PC-9 (cell line): ENCODE data around the gene ZCCHC2. TPM values are rescaled to one million over a fixed set of nuclear protein-coding genes. Genes with fewer than 3 reads are reported as not detected.

Source experiments
- BruUV-seq: library from RNA; stranded (reverse); fragments of 400-500 nt; replicated peaks from 2 replicates; lab custom pipeline; 2021; lab: Mats Ljungman, UMichigan
- CTCF ChIA-PET: fragments of 300-600 bp; sonication (Branson Sonifier 250); formaldehyde crosslinking; loops from one replicate; lab custom pipeline; 2022; ENCODE audit warnings: antibody characterized with exemption; lab: Charles Lee
- POLR2A ChIA-PET: fragments of 300-600 bp; sonication (Branson Sonifier 250); formaldehyde crosslinking; loops from one replicate; lab custom pipeline; 2022; ENCODE audit warnings: antibody characterized with exemption; ENCODE audit not compliant: unreplicated experiment; lab: Charles Lee
- DNase-seq, 2 experiments: peaks; one replicate each; pipeline versions ENCODE4 v3.0.0 to v3.0.0-alpha.2; 2015 to 2022; ENCODE audit warnings: mixed read lengths in 1 of 2
- H2AFZ ChIP-seq: fragments of 200-600 bp; sonication (generic); 2 replicates; pipeline ENCODE4 v1.8.1; 2017; ENCODE audit warnings: antibody characterized with exemption
- H3F3A ChIP-seq: fragments of 200-600 bp; sonication (generic); 2 replicates; pipeline ENCODE4 v1.8.1; 2017; ENCODE audit warnings: antibody characterized with exemption, mild to moderate bottlenecking, low read depth; ENCODE audit not compliant: insufficient read depth
- H3K27ac ChIP-seq: fragments of 200-600 bp; sonication (generic); 2 replicates; pipeline ENCODE4 v1.6.1; 2016; ENCODE audit warnings: mixed run types
- H3K27me3 ChIP-seq: fragments of 200-600 bp; sonication (generic); 2 replicates; pipeline ENCODE4 v1.6.1; 2016; ENCODE audit warnings: low read depth, mixed run types; ENCODE audit not compliant: insufficient read depth
- H3K36me3 ChIP-seq: fragments of 200-600 bp; sonication (generic); 2 replicates; pipeline ENCODE4 v1.6.1; 2016; ENCODE audit warnings: low read depth, mixed run types
- H3K4me1 ChIP-seq: fragments of 200-600 bp; sonication (generic); replicated peaks from 2 replicates; pipeline ENCODE4 v1.6.1; 2016; ENCODE audit warnings: mixed run types; ENCODE audit not compliant: insufficient read depth
- H3K4me2 ChIP-seq: fragments of 200-600 bp; sonication (generic); 2 replicates; pipeline ENCODE4 v1.6.1; 2017; ENCODE audit warnings: mixed run types
- H3K4me3 ChIP-seq: fragments of 200-600 bp; sonication (generic); 2 replicates; pipeline ENCODE4 v1.6.1; 2016; ENCODE audit warnings: mixed run types
- H3K79me2 ChIP-seq: fragments of 200-600 bp; sonication (generic); 2 replicates; pipeline ENCODE4 v1.6.1; 2017; ENCODE audit warnings: low read depth, mixed run types
- H3K9me2 ChIP-seq: fragments of 200-600 bp; sonication (generic); 2 replicates; pipeline ENCODE4 v1.8.1; 2017; ENCODE audit warnings: mild to moderate bottlenecking; ENCODE audit not compliant: insufficient read depth
- H3K9me3 ChIP-seq: fragments of 200-600 bp; sonication (generic); 2 replicates; pipeline ENCODE4 v1.8.1; 2016; ENCODE audit warnings: low read depth; ENCODE audit not compliant: insufficient read depth
- H4K20me1 ChIP-seq: fragments of 200-600 bp; sonication (generic); 2 replicates; pipeline ENCODE4 v1.8.1; 2017; ENCODE audit not compliant: insufficient read depth
- CTCF ChIP-seq: fragments of 200-600 bp; sonication (generic); conservative IDR thresholded peaks from 2 replicates; pipeline ENCODE4 v1.6.1; 2017; ENCODE audit warnings: mixed run types, antibody characterized with exemption, mild to moderate bottlenecking, moderate library complexity
- EZH2 ChIP-seq: fragments of 200-600 bp; sonication (generic); IDR thresholded peaks from 2 replicates; pipeline ENCODE4 v1.8.0; 2017; ENCODE audit warnings: antibody characterized with exemption, low read depth
- intact Hi-C: fragments of 100-400 bp; cut with micrococcal nuclease; formaldehyde crosslinking; loops from one replicate; pipeline ENCODE4 v1.10.0; 2022; ENCODE audit not compliant: unreplicated experiment
- total RNA-seq: library from RNA; stranded (reverse); gene quantifications from 2 replicates; pipeline ENCODE4 v1.2.3, GENCODE V29; 2021

ZCCHC2 gene
- total RNA-seq, 1 experiment from 2014 or later, result 18.1 TPM

DNA sequence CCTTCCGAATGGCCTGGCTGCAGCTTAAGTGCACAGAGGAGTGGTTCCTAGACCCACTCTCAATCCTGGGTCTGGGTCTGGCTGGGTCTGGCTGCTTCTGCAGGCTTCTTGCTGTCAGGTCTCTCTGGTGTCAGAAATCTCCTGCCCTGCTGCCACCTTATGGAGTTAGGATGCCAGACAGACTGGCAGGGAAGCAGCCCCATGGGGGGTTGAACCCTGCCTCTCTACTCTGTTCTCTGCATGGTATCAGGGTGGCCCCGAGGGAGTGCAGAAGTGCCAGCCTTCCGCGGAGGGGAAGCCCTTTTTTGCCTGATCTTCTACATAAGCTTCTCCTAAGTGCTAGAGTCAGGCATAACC is 89.4 kb downstream of the ZCCHC2 start:
- Histone ChIP-seq H3K36me3 (no peaks in the 10 kb centered on the region), H3K27me3 (peaks cover 18% of the 10 kb centered on the region; the same call in 1 of the 2 replicates), H3K79me2 (no peaks in the 10 kb centered on the region), H4K20me1 (no peaks in the 10 kb centered on the region), H2AFZ (no peak overlapping the region), H3K9me2 (no peaks in the 10 kb centered on the region), H3F3A (no peaks in the 10 kb centered on the region), H3K4me1 (no peaks in the 10 kb centered on the region), H3K4me2 (no peak overlapping the region), H3K27ac (no peak overlapping the region), H3K4me3 (no peak overlapping the region), H3K9me3 (no peaks in the 10 kb centered on the region)
- BruUV-seq, result no TSS peak
- intact Hi-C loops, result no loop called here
- DNase-seq, result no peak
- ChIA-PET CTCF (no interaction called here), POLR2A (no interaction called here)
- TF ChIP-seq CTCF (no peak), EZH2 (no peak)

DNA sequence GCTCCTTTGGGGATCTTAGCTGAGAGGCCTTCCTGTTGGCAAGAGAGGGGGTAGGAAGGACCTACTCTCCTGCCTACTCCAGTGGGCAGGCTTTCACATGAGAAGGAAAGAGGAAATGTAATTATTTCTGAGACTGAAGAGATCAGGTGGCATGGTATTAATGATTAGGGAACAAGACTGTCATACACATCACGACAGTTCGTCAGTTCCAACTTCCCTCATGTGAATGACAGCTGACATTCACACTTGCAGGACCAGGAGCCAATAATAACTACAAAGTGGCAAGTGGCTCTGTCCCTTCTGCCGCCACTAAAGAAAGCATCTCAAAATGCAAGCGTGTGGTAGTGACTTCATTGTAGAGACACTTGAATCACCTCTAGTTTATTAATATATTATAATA is 90.0 kb downstream of the ZCCHC2 start:
- no peak overlapping the region for H3K4me2 ChIP-seq
- H3F3A ChIP-seq, result no peaks in the 10 kb centered on the region
- BruUV-seq, result no TSS peak
- H3K9me3 ChIP-seq, result no peaks in the 10 kb centered on the region
- no peaks in the 10 kb centered on the region for H4K20me1 ChIP-seq
- no peak overlapping the region for H3K27ac ChIP-seq
- no peak for DNase-seq
- no peaks in the 10 kb centered on the region for H3K79me2 ChIP-seq
- peaks cover 18% of the 10 kb centered on the region; the same call in 1 of the 2 replicates for H3K27me3 ChIP-seq
- no peaks in the 10 kb centered on the region for H3K4me1 ChIP-seq
- intact Hi-C loops, result no loop called here
- no peak for TF ChIP-seq CTCF
- no peak for TF ChIP-seq EZH2
- H3K9me2 ChIP-seq, result no peaks in the 10 kb centered on the region
- ChIA-PET CTCF (no interaction called here), POLR2A (no interaction called here)
- H3K4me3 ChIP-seq, result no peak overlapping the region
- H3K36me3 ChIP-seq, result no peaks in the 10 kb centered on the region
- H2AFZ ChIP-seq, result no peak overlapping the region

DNA sequence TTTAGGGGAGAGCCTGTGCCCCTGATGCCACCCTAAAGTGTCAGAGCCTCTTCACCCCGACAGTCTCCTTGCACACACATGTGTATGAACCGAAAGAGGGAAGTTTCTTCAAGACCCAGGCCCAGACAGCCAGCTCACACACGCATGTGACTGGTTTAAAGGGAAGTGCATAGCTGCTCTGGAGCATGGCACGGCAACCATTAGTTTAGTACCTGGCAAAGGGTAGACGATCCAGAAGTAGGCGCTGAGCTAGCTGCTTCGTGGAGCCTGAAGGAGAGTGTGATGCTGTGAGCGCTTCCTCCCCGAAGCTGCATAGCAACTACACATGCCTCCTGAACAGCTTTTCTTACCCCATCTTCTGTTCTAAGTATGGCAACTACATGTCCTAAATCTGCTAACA is 91.7 kb downstream of the ZCCHC2 start:
- intact Hi-C loops, result no loop called here
- no peak overlapping the region for H3K4me2 ChIP-seq
- no peak overlapping the region for H2AFZ ChIP-seq
- no peaks in the 10 kb centered on the region for H3K79me2 ChIP-seq
- CTCF ChIA-PET, result no interaction called here
- H3K4me3 ChIP-seq, result no peak overlapping the region
- TF ChIP-seq EZH2, result no peak
- no peak for TF ChIP-seq CTCF
- no peaks in the 10 kb centered on the region for H3K9me2 ChIP-seq
- POLR2A ChIA-PET, result no interaction called here
- no peak overlapping the region for H3K27ac ChIP-seq
- DNase-seq, result peak in 1 of 2 experiments; percentile 5
- no peaks in the 10 kb centered on the region for H3F3A ChIP-seq
- peaks cover 18% of the 10 kb centered on the region; the same call in 1 of the 2 replicates for H3K27me3 ChIP-seq
- no TSS peak for BruUV-seq
- no peaks in the 10 kb centered on the region for H3K9me3 ChIP-seq
- H3K36me3 ChIP-seq, result no peaks in the 10 kb centered on the region
- H3K4me1 ChIP-seq, result no peaks in the 10 kb centered on the region
- no peaks in the 10 kb centered on the region for H4K20me1 ChIP-seq
